Measurements from ENCODE around the gene COG7.

COG7 gene

DNA sequence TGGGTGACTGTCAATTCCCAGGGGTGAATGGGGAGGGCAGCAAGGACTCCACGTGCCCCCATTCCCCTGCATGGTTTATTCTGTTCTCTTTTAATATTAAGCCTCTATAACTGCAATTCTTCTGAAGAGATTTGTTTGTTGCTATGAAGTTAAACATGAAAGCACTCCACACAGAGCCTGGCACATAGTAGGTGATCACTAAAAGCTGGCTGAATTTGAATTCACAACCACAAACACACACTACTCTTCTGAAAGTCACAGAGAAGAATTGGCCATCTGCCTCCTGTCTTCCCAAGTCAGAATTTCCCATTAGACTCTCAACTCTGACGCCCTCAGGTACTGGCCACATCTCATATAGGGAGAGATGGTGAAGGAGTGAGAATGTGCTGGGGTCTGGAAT lies 55.5 kb downstream of the COG7 start (continued):
- TF ChIP-seq ZNF426 (tag by site-specific recombination; IDR thresholded peaks at IDR 0.05) = no peak
- TF ChIP-seq GLIS2 (tag by site-specific recombination; IDR thresholded peaks at IDR 0.05) = no peak
- TF ChIP-seq ZNF350 (tag by site-specific recombination; IDR thresholded peaks at IDR 0.05) = no peak
- TF ChIP-seq MEIS1 (CRISPR knock-in tag; IDR thresholded peaks at IDR 0.05; ENCODE audit: borderline replicate concordance) = no peak
- TF ChIP-seq ZBTB7A (tag by site-specific recombination; IDR thresholded peaks at IDR 0.05; ENCODE audit: low read depth) = no peak
- no peak for TF ChIP-seq ZNF677 (tag by site-specific recombination; IDR thresholded peaks at IDR 0.05)
- TF ChIP-seq, protein P1, sequence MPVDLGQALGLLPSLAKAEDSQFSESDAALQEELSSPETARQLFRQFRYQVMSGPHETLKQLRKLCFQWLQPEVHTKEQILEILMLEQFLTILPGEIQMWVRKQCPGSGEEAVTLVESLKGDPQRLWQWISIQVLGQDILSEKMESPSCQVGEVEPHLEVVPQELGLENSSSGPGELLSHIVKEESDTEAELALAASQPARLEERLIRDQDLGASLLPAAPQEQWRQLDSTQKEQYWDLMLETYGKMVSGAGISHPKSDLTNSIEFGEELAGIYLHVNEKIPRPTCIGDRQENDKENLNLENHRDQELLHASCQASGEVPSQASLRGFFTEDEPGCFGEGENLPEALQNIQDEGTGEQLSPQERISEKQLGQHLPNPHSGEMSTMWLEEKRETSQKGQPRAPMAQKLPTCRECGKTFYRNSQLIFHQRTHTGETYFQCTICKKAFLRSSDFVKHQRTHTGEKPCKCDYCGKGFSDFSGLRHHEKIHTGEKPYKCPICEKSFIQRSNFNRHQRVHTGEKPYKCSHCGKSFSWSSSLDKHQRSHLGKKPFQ (tag by site-specific recombination; IDR thresholded peaks at IDR 0.05) = no peak
- no peak for TF ChIP-seq ZNF366 (tag by site-specific recombination; conservative IDR thresholded peaks at IDR 0.05)
- no peak for TF ChIP-seq ZNF157 (tag by site-specific recombination; IDR thresholded peaks at IDR 0.05)
- no peak for TF ChIP-seq ZNF843 (tag by site-specific recombination; IDR thresholded peaks at IDR 0.05)
- TF ChIP-seq ZNF121 (tag by site-specific recombination; IDR thresholded peaks at IDR 0.05) = no peak
- TF ChIP-seq ZNF324 (tag by site-specific recombination; IDR thresholded peaks at IDR 0.05) = no peak

DNA sequence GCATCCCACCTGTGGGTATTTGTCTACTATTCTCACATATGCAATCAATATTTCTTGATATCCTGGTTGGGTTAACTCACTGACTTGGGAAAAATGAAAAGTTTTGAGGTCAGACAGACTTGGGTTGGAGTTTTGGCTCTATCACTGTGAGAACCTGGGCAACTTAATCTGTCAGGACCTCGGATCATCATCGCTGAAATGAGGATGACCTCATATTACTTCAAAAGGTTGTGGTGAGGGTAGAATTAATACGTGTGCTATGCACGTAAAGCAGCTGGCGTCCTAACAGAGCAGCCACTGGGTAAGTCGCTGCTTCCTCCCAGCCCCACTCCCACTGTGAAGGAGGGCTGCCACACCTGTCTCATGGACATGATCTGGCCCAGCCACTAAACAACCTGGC lies 57.3 kb downstream of the COG7 start:
- H3K36me3 ChIP-seq (ENCODE audit: control insufficient read depth in 2 of 2, insufficient read depth in 1 of 2, low read length in 2 of 2) = peaks cover 0 to 60% of the 10 kb centered on the region in 2 experiments; a peak in 2 of 3 replicates
- H3K4me1 ChIP-seq (ENCODE audit: control insufficient read depth, insufficient read depth, low read length) = no peaks in the 10 kb centered on the region
- H3K4me3 ChIP-seq (ENCODE audit: low read depth, low read length) = no peak overlapping the region
- TF ChIP-seq ZNF366 (tag by site-specific recombination; conservative IDR thresholded peaks at IDR 0.05) (no peak), OSR2 (tag by site-specific recombination; IDR thresholded peaks at IDR 0.05) (peak; percentile 29; the same call in 1 of the 2 replicates), ZNF629 (tag by site-specific recombination; IDR thresholded peaks at IDR 0.05) (peak; percentile 51; the same call in 1 of the 2 replicates), ZFP69B (tag by site-specific recombination; IDR thresholded peaks at IDR 0.05) (no peak), ZNF792 (tag by site-specific recombination; IDR thresholded peaks at IDR 0.05) (no peak)
- TF ChIP-seq, protein P2, sequence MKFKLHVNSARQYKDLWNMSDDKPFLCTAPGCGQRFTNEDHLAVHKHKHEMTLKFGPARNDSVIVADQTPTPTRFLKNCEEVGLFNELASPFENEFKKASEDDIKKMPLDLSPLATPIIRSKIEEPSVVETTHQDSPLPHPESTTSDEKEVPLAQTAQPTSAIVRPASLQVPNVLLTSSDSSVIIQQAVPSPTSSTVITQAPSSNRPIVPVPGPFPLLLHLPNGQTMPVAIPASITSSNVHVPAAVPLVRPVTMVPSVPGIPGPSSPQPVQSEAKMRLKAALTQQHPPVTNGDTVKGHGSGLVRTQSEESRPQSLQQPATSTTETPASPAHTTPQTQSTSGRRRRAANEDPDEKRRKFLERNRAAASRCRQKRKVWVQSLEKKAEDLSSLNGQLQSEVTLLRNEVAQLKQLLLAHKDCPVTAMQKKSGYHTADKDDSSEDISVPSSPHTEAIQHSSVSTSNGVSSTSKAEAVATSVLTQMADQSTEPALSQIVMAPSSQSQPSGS (tag by site-specific recombination; IDR thresholded peaks at IDR 0.05; ENCODE audit: low read depth) = 0 out of 2 replicates have a peak, but pooled peaks have one; percentile 37
- TF ChIP-seq, protein P3, sequence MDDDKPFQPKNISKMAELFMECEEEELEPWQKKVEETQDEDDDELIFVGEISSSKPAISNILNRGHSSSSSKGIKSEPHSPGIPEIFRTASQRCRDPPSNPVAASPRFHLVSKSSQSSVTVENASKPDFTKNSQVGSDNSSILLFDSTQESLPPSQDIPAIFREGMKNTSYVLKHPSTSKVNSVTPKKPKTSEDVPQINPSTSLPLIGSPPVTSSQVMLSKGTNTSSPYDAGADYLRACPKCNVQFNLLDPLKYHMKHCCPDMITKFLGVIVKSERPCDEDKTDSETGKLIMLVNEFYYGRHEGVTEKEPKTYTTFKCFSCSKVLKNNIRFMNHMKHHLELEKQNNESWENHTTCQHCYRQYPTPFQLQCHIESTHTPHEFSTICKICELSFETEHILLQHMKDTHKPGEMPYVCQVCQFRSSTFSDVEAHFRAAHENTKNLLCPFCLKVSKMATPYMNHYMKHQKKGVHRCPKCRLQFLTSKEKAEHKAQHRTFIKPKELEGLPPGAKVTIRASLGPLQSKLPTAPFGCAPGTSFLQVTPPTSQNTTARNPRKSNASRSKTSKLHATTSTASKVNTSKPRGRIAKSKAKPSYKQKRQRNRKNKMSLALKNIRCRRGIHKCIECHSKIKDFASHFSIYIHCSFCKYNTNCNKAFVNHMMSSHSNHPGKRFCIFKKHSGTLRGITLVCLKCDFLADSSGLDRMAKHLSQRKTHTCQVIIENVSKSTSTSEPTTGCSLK (tag by site-specific recombination; IDR thresholded peaks at IDR 0.05) = no peak
- H3K27ac ChIP-seq (ENCODE audit: extremely low read depth, low read depth, low read length) = no peak overlapping the region
- CTCF ChIA-PET = interaction anchor here (1.2 kb wide), 1 partner anchor 39 kb away, joined by 3 read pairs; no protein-coding TSS in a partner anchor
- POLR2A ChIA-PET = no interaction called here
- no peaks in the 10 kb centered on the region for H3K9me3 ChIP-seq (ENCODE audit: control insufficient read depth, insufficient read depth, low read depth, low read length)

DNA sequence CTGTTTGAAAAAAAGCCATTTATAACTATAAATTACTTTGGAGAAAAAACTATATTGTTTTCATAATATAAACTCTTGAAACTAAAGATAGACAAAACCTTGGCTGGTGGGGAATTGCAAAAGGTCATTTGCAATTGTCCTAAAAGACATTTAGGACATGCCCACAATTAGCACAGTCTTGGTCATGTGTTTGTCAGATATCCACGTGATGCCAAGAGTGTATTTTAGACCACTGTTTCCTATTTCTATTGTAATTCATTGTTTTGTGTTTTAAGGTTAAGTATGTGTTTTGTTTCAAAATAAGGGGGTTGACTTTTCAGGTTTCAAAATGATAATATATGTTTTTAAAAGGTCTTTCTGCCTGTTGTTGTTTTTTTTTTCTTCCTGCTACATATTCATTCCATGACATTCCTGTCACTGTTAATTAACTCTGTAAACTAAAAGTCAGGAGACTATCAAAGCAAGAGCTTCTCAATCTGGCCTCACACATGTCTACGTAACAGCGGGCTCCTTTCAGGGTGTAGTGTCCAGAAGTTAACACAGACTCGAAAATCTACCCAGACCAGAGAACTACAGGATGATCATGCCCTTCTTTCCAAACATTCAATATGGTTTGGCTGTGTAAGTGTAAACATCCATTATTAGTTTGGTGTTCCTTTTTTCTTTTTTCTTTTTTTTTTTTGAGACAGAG lies 58.7 kb downstream of the COG7 start:
- POLR2A ChIA-PET = no interaction called here
- Histone ChIP-seq H3K4me3 (ENCODE audit: low read depth, low read length) (no peak overlapping the region), H3K4me1 (ENCODE audit: control insufficient read depth, insufficient read depth, low read length) (no peaks in the 10 kb centered on the region), H3K27ac (ENCODE audit: extremely low read depth, low read depth, low read length) (no peak overlapping the region), H3K36me3 (ENCODE audit: control insufficient read depth in 2 of 2, insufficient read depth in 1 of 2, low read length in 2 of 2) (peaks cover 0 to 53% of the 10 kb centered on the region in 2 experiments; a peak in 2 of 3 replicates), H3K9me3 (ENCODE audit: control insufficient read depth, insufficient read depth, low read depth, low read length) (no peaks in the 10 kb centered on the region)
- CTCF ChIA-PET = no interaction called here
- TF ChIP-seq ZNF701 (tag by site-specific recombination; IDR thresholded peaks at IDR 0.05) (no peak), ZNF354C (tag by site-specific recombination; IDR thresholded peaks at IDR 0.05; ENCODE audit: borderline replicate concordance, low read depth) (no peak), ZNF76 (tag by site-specific recombination; IDR thresholded peaks at IDR 0.05; ENCODE audit: borderline replicate concordance, low read depth) (no peak), ZNF529 (tag by site-specific recombination; IDR thresholded peaks at IDR 0.05; ENCODE audit: insufficient replicate concordance) (no peak), ZNF558 (tag by site-specific recombination; IDR thresholded peaks at IDR 0.05) (no peak)
- TF ChIP-seq, protein P4, sequence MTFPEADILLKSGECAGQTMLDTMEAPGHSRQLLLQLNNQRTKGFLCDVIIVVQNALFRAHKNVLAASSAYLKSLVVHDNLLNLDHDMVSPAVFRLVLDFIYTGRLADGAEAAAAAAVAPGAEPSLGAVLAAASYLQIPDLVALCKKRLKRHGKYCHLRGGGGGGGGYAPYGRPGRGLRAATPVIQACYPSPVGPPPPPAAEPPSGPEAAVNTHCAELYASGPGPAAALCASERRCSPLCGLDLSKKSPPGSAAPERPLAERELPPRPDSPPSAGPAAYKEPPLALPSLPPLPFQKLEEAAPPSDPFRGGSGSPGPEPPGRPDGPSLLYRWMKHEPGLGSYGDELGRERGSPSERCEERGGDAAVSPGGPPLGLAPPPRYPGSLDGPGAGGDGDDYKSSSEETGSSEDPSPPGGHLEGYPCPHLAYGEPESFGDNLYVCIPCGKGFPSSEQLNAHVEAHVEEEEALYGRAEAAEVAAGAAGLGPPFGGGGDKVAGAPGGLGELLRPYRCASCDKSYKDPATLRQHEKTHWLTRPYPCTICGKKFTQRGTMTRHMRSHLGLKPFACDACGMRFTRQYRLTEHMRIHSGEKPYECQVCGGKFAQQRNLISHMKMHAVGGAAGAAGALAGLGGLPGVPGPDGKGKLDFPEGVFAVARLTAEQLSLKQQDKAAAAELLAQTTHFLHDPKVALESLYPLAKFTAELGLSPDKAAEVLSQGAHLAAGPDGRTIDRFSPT (tag by site-specific recombination; IDR thresholded peaks at IDR 0.05) = no peak
- TF ChIP-seq, protein P5, sequence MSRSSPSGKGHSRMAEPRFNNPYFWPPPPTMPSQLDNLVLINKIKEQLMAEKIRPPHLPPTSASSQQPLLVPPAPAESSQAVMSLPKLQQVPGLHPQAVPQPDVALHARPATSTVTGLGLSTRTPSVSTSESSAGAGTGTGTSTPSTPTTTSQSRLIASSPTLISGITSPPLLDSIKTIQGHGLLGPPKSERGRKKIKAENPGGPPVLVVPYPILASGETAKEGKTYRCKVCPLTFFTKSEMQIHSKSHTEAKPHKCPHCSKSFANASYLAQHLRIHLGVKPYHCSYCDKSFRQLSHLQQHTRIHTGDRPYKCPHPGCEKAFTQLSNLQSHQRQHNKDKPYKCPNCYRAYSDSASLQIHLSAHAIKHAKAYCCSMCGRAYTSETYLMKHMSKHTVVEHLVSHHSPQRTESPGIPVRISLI (tag by site-specific recombination; IDR thresholded peaks at IDR 0.05) = no peak
